ENCODE measurements around the gene TECTA.
"Not testable (repeated sequence)": the region's sequence is repeated elsewhere in the genome, so short reads cannot be mapped to it uniquely, and the experiment has no call there.

TECTA gene

GRCh38 chr11:121235057-121235456, 134.0 kb downstream of the TECTA start:
- DNase-seq = no peak

- no peak for DNase-seq
Observed at GRCh38 chr11:121236115-121237001, 135.3 kb downstream of the TECTA start.

- DNase-seq = not testable (repeated sequence)
Observed at GRCh38 chr11:121237247-121237646, 136.2 kb downstream of the TECTA start.

GRCh38 chr11:121237686-121238658, 136.9 kb downstream of the TECTA start:
- no peak for DNase-seq

- DNase-seq = no peak
Observed at GRCh38 chr11:121238956-121239355, 137.9 kb downstream of the TECTA start.

- DNase-seq = not testable (repeated sequence)
Observed at GRCh38 chr11:121240001-121240400, 139.0 kb downstream of the TECTA start.

- DNase-seq = no peak
Observed at GRCh38 chr11:121240650-121241303, 139.7 kb downstream of the TECTA start.
